Coronary artery (tissue), 2 donors: ENCODE data around the gene STK32B.

Experiments
- DNase-seq: peaks from one replicate; pipeline ENCODE4 v3.0.0-alpha.2; 2017; ENCODE audit warnings: low spot score
- H3K27ac ChIP-seq, 2 donors: fragments of 200-600 bp; sonication (generic); one replicate each; pipeline ENCODE4 v1.5.1; 2016 to 2019
- H3K4me3 ChIP-seq: fragments of 200-600 bp; sonication (generic); 2 replicates; pipeline ENCODE4 v1.5.1; 2016; ENCODE audit warnings: mild to moderate bottlenecking, moderate library complexity
- TF ChIP-seq, protein P1 (sequence below): fragments of 200-600 bp; sonication (generic); IDR thresholded peaks from one replicate; pipeline ENCODE4 v1.5.1; 2019; ENCODE audit warnings: antibody characterized with exemption

The STK32B gene

GRCh38 chr4:5416637-5417036 lies 365.4 kb downstream of the STK32B start:
- Histone ChIP-seq H3K27ac (no peak overlapping the region), H3K4me3 (no peak overlapping the region)
- TF ChIP-seq, protein P1, sequence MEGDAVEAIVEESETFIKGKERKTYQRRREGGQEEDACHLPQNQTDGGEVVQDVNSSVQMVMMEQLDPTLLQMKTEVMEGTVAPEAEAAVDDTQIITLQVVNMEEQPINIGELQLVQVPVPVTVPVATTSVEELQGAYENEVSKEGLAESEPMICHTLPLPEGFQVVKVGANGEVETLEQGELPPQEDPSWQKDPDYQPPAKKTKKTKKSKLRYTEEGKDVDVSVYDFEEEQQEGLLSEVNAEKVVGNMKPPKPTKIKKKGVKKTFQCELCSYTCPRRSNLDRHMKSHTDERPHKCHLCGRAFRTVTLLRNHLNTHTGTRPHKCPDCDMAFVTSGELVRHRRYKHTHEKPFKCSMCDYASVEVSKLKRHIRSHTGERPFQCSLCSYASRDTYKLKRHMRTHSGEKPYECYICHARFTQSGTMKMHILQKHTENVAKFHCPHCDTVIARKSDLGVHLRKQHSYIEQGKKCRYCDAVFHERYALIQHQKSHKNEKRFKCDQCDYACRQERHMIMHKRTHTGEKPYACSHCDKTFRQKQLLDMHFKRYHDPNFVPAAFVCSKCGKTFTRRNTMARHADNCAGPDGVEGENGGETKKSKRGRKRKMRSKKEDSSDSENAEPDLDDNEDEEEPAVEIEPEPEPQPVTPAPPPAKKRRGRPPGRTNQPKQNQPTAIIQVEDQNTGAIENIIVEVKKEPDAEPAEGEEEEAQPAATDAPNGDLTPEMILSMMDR: no peak
- DNase-seq: no peak

DNA sequence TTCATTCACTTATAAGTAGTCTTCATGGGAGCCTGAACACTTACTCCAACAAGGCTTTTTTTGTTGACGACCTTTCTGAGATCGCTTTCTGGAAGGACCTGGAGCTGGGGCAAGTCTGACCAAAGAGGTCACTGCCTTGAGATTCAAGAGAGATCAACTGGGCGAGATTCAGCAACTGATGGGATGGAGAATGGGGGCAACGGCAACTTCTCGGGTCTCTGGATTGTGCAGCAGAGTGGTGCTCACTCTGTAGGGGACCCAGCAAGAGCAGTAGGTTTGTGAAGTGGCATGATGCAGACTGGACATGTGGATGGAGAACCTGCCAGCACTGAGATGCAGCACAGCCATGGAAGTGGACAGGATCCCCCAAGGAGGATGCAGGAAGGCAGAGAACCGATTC lies 369.0 kb downstream of the STK32B start:
- TF ChIP-seq, protein P1: no peak
- DNase-seq: no peak
- Histone ChIP-seq H3K27ac (no peak overlapping the region), H3K4me3 (no peak overlapping the region)

DNA sequence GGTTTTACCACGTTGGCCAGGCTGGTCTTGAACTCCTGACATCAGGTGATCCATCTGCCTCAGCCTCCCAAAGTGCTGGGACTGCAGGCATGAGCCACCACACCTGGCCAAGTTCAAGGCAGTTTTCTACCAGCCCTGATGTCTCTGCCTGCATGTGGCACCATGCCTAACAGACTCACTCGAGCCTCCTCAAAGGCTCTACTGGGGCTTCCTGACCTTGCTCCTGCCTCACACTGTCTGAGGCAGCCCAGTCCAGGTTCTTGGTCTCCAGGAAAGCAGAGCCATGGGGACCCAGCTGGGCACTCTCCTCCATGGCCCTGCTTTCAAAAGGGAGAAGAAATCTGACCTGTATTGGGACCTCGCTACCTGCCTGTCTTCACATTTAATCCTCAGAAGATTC lies 370.1 kb downstream of the STK32B start:
- no peak overlapping the region for H3K4me3 ChIP-seq
- DNase-seq: no peak
- TF ChIP-seq, protein P1: no peak
- H3K27ac ChIP-seq: no peak overlapping the region

- TF ChIP-seq, protein P1: no peak
- no peak overlapping the region for H3K4me3 ChIP-seq
- no peak overlapping the region for H3K27ac ChIP-seq
- DNase-seq: no peak
These were observed 370.9 kb downstream of the STK32B start for GRCh38 chr4:5422195-5422594.

- DNase-seq: no peak
- Histone ChIP-seq H3K27ac (no peak overlapping the region), H3K4me3 (no peak overlapping the region)
- TF ChIP-seq, protein P1: no peak
These were observed 372.4 kb downstream of the STK32B start for GRCh38 chr4:5423670-5424069.

GRCh38 chr4:5424211-5424610 lies 372.9 kb downstream of the STK32B start:
- TF ChIP-seq, protein P1: no peak
- Histone ChIP-seq H3K27ac (no peak overlapping the region), H3K4me3 (no peak overlapping the region)
- DNase-seq: no peak

- Histone ChIP-seq H3K27ac (no peak overlapping the region), H3K4me3 (no peak overlapping the region)
- TF ChIP-seq, protein P1: no peak
- DNase-seq: no peak
These were observed 373.6 kb downstream of the STK32B start for GRCh38 chr4:5424901-5425300.
